ENCODE results near the gene PVALB. TPM values are rescaled to one million over a fixed set of nuclear protein-coding genes. Genes with fewer than 3 reads are reported as not detected.

Gene PVALB
- total and polyA plus RNA-seq, 11 donors: not detected

DNA sequence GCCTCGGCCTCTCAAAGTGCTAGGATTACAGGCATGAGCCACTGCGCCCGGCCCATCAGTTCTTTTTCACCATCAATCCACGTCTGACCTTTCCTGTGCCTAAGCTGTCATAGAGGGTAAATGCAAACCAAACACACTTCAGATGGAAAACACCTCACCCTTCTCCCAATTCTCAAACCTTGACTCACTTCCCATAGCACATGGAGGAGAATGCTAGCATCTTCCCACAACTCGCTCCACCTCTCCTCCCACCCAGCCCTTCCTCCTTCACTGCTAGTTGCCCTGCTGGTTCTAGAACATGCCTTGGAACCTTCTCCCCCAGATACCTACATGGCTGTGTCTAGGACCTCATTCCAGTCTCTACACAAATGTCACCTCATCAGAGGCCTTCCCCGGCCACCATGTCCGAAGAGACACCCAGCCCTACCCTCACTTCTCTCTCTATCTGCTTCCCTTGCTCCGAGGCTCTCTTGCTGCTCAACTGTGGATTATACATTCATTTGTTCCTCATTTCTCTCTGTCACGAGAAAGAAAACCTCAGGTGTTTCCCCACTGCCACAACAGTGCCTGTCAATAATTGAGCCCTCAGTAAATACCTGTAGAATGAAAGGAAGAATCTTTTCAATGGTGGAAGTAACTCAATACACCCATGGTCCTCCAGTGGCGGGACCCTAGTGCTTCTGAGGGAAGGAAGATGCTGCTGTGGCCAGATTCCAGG lies 22.7 kb upstream of the PVALB start:
- no peaks in the 10 kb centered on the region for H3K36me3 ChIP-seq
- TF ChIP-seq POLR2A (IDR thresholded peaks at IDR 0.05): no peak
- TF ChIP-seq, protein P1, sequence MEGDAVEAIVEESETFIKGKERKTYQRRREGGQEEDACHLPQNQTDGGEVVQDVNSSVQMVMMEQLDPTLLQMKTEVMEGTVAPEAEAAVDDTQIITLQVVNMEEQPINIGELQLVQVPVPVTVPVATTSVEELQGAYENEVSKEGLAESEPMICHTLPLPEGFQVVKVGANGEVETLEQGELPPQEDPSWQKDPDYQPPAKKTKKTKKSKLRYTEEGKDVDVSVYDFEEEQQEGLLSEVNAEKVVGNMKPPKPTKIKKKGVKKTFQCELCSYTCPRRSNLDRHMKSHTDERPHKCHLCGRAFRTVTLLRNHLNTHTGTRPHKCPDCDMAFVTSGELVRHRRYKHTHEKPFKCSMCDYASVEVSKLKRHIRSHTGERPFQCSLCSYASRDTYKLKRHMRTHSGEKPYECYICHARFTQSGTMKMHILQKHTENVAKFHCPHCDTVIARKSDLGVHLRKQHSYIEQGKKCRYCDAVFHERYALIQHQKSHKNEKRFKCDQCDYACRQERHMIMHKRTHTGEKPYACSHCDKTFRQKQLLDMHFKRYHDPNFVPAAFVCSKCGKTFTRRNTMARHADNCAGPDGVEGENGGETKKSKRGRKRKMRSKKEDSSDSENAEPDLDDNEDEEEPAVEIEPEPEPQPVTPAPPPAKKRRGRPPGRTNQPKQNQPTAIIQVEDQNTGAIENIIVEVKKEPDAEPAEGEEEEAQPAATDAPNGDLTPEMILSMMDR (IDR thresholded peaks at IDR 0.05): no peak
- peaks cover 0 to 4% (median 0%) of the 10 kb centered on the region in 12 donors for H3K9me3 ChIP-seq
- DNase-seq (no peak), ATAC-seq (no peak)
- H3K27ac ChIP-seq: no peak overlapping the region
- intact Hi-C loops (cut with DNase I): no loop called here
- peaks cover 0 to 39% (median 4%) of the 10 kb centered on the region in 9 donors for H3K27me3 ChIP-seq
- H3K4me1 ChIP-seq: no peaks in the 10 kb centered on the region
- H3K4me3 ChIP-seq: no peak overlapping the region
- WGBS, 4 donors: 82 to 88% (median 86%) methylated on average over 10 of the region's 10 CpGs

DNA sequence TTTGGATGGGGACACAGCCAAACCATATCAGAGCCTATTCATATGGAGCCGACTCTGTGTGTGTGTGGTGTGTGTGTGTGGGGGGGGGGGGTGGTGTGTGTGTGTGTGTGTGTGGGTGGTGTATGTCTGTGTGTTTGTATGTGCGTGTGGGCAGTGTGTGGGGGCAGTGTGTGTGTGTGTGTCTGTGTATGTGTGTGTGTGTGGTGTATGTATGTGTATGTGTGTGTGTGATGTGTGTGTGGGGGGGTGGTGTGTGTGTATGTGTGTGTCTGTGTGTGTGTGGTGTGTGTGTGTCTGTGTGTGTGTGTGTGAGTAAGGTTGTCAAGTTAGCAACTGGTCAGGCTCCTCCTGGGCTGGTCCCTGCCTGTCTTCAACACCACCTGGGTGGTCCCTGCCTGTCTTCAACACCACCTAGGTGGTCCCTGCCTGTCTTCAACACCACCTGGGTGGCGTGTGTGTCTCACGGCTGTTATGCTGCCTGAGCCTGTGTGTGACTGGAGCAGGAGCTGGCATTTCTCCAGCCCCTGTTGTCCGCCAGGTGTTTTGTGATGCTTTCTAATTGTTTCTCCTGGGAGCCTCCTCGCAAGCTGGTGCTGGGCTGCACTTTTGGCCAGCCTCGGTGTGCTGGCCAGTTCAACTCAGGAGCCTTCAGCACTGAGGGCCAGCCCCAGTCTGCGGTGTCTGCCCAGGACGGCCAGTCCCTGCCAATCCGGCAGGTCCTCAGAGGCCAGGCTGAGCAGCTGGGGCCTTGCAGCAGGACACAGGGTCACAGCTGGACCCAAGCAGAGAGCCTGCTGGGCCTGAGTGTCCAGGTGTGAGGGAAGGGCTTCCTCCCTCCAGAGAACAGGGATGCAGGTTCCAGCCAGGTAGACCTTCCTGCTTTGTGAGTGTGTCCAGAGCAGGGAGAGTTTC lies 21.5 kb upstream of the PVALB start:
- TF ChIP-seq, protein P1 (IDR thresholded peaks at IDR 0.05): no peak
- TF ChIP-seq POLR2A (IDR thresholded peaks at IDR 0.05): no peak
- Histone ChIP-seq H3K4me1 (no peaks in the 10 kb centered on the region), H3K27me3 (peaks cover 0 to 45% (median 4%) of the 10 kb centered on the region in 9 donors), H3K9me3 (peaks cover 0 to 4% (median 0%) of the 10 kb centered on the region in 12 donors), H3K4me3 (no peak overlapping the region), H3K36me3 (no peaks in the 10 kb centered on the region), H3K27ac (no peak overlapping the region)
- 75 to 84% (median 79%) methylated on average over 8 to 10 of the region's 10 CpGs for WGBS, 4 donors
- ATAC-seq (no peak), DNase-seq (no peak)
- intact Hi-C loops (cut with DNase I): no loop called here

DNA sequence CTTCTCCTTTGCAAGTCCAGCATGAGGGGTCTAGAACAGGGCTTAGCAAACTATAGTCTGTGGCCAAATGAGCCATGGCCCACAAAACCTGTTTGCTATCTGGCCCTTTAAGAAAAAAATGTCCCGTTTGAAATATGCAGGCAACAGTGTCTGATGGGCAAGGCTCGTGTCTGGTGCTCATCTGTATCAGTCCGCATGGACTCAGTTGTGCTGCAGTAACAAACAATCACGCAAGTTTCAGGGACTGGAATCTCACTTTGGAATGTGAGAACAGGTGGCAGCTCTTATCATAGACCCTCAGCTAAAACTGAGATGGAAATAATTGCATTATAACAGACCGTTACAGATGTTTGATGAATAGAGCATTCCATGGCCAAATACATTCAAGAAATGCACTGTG lies 19.1 kb upstream of the PVALB start:
- H3K27ac ChIP-seq: no peak overlapping the region
- no peak overlapping the region for H3K4me3 ChIP-seq
- peaks cover 0 to 9% (median 0%) of the 10 kb centered on the region in 12 donors for H3K4me1 ChIP-seq
- no peaks in the 10 kb centered on the region for H3K36me3 ChIP-seq
- intact Hi-C loops (cut with DNase I): no loop called here
- no peak for TF ChIP-seq POLR2A (IDR thresholded peaks at IDR 0.05)
- TF ChIP-seq, protein P1 (IDR thresholded peaks at IDR 0.05): no peak
- WGBS, 4 donors: 58 to 72% (median 61%) methylated on average over 5 of the region's 5 CpGs
- H3K9me3 ChIP-seq: peaks cover 0 to 4% (median 0%) of the 10 kb centered on the region in 12 donors
- H3K27me3 ChIP-seq: peaks cover 0 to 45% (median 4%) of the 10 kb centered on the region in 9 donors
- DNase-seq (no peak), ATAC-seq (no peak)

DNA sequence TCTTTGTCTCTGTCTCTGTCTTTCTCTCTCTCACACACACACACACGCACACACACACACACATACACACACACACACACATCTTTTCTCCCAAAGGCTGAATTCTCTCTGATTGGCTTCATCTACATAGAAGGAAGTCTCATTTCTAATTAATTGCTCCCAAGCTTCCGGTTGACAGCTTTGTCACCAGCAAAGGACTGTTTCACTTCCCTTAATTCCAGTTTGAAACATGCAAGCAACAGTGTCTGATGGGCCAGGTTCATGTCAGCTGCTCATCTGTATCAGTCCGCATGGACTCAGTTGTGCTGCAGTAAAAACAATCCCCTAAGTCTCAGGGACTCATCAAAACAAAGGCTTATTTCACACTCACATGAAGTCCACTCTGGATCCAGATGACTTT lies 16.2 kb upstream of the PVALB start:
- TF ChIP-seq, protein P1 (IDR thresholded peaks at IDR 0.05): no peak
- TF ChIP-seq POLR2A (IDR thresholded peaks at IDR 0.05): no peak
- no peak for DNase-seq
- ATAC-seq: no peak
- peaks cover 0 to 9% (median 0%) of the 10 kb centered on the region in 12 donors for H3K4me1 ChIP-seq
- H3K27me3 ChIP-seq: peaks cover 0 to 45% (median 3%) of the 10 kb centered on the region in 9 donors
- WGBS, 4 donors: 65 to 83% (median 80%) methylated on average over 3 of the region's 3 CpGs
- intact Hi-C loops (cut with DNase I): no loop called here
- H3K9me3 ChIP-seq: peaks cover 0 to 4% (median 0%) of the 10 kb centered on the region in 12 donors
- H3K27ac ChIP-seq: no peak overlapping the region
- no peaks in the 10 kb centered on the region for H3K36me3 ChIP-seq
- H3K4me3 ChIP-seq: no peak overlapping the region

Data from heart left ventricle (tissue), 16 donors.